Measurements from ENCODE around the gene SPOP.

Gene SPOP

GRCh38 chr17:49549691-49550678 lies 127.9 kb downstream of the SPOP start:
- DNase-seq (ENCODE audit: low read depth): no peak

GRCh38 chr17:49549311-49549605 lies 128.6 kb downstream of the SPOP start:
- DNase-seq (ENCODE audit: low read depth): no peak

Measured in T follicular helper cell (primary cell).